ENCODE data around the gene CPLANE1. TPM values are rescaled to one million over a fixed set of nuclear protein-coding genes. Genes with fewer than 3 reads are reported as not detected.

CPLANE1 gene
- total and polyA plus RNA-seq, 9 of the 15 experiments (the other 6 are each of a cell fraction or from before 2014, with no cell fraction given), result under 0.01 to 0.27 (median 0.08) TPM; not detected in 2

- Histone ChIP-seq H3K4me2 (ENCODE audit: insufficient read depth, low read length) (no peak overlapping the region), H3K27ac (ENCODE audit: extremely low read depth, low read depth, low read length) (no peak overlapping the region), H3K9me1 (ENCODE audit: control insufficient read depth, insufficient read depth, low read length) (no peaks in the 10 kb centered on the region), H3K9me3 (replicated peaks; ENCODE audit: control insufficient read depth, insufficient read depth, low read depth, low read length) (0 out of 2 replicates have a peak, but pooled peaks cover 5% of the 10 kb centered on the region), H3K4me3 (no peak overlapping the region), H3K4me1 (replicated peaks in 1 of 2; ENCODE audit: control insufficient read depth in 2 of 2, insufficient read depth in 2 of 2, low read length in 2 of 2) (peaks cover 0 to 8% of the 10 kb centered on the region in 2 experiments; a peak in 1 of 5 replicates), H4K20me1 (replicated peaks; ENCODE audit: control insufficient read depth, insufficient read depth, low read length) (no peaks in the 10 kb centered on the region), H3K9ac (ENCODE audit: insufficient read depth in 1 of 2, low read depth in 2 of 2, low read length in 2 of 2) (no peak overlapping the region), H3K36me3 (ENCODE audit: control insufficient read depth, insufficient read depth, low read length) (no peaks in the 10 kb centered on the region), H2AFZ (ENCODE audit: low read depth, low read length) (no peak overlapping the region), H3K79me2 (ENCODE audit: control insufficient read depth, insufficient read depth, low read length) (no peaks in the 10 kb centered on the region), H3K27me3 (ENCODE audit: control insufficient read depth in 2 of 2, insufficient read depth in 2 of 2, low read length in 2 of 2) (peaks cover 19 to 39% of the 10 kb centered on the region in 2 experiments)
- BruUV-seq (replicated peaks), result no TSS peak
- DNase-seq (ENCODE audit: extremely low read depth in 1 of 4, low spot score in 3 of 4) (no peak), FAIRE-seq (no peak), ATAC-seq (peak; percentile 36; the same call in 1 of the 3 replicates)
- ChIA-PET POLR2A (no interaction called here), CTCF (ENCODE audit: low intra/inter-chr PET ratio) (no interaction called here)
- 18% methylated on average over 10 of the region's 10 CpGs for WGBS (ENCODE audit: insufficient coverage, low coverage, missing lambda C conversion rate)
- no peak for TF ChIP-seq POU5F1 (IDR thresholded peaks at IDR 0.05; ENCODE audit: borderline replicate concordance, low read depth, low read length, partially characterized antibody)
- no peak for TF ChIP-seq PYGO2 (tag; IDR thresholded peaks at IDR 0.05)
- no peak for TF ChIP-seq BCOR (IDR thresholded peaks at IDR 0.05)
- TF ChIP-seq ZNF444 (CRISPR knock-in tag; IDR thresholded peaks at IDR 0.05), result no peak
- no peak for TF ChIP-seq ZNF224 (CRISPR knock-in tag; IDR thresholded peaks at IDR 0.05)
- intact Hi-C loops (cut with micrococcal nuclease) (no loop called here), in situ Hi-C loops (cut with MboI) (no loop called here)
Measured at GRCh38 chr5:37249815-37250164, 614 bp upstream of the CPLANE1 start.

- 13% methylated on average over 19 of the region's 19 CpGs for WGBS (ENCODE audit: insufficient coverage, low coverage, missing lambda C conversion rate)
- H3K4me2 ChIP-seq (ENCODE audit: insufficient read depth, low read length), result no peak overlapping the region
- no peaks in the 10 kb centered on the region for H4K20me1 ChIP-seq (replicated peaks; ENCODE audit: control insufficient read depth, insufficient read depth, low read length)
- no peak for DNase-seq (ENCODE audit: extremely low read depth in 1 of 4, low spot score in 3 of 4)
- H3K9ac ChIP-seq (ENCODE audit: insufficient read depth in 1 of 2, low read depth in 2 of 2, low read length in 2 of 2), result no peak overlapping the region
- H3K36me3 ChIP-seq (ENCODE audit: control insufficient read depth, insufficient read depth, low read length), result no peaks in the 10 kb centered on the region
- H3K4me3 ChIP-seq, result no peak overlapping the region
- peaks cover 0 to 8% of the 10 kb centered on the region in 2 experiments; a peak in 1 of 5 replicates for H3K4me1 ChIP-seq (replicated peaks in 1 of 2; ENCODE audit: control insufficient read depth in 2 of 2, insufficient read depth in 2 of 2, low read length in 2 of 2)
- no peak overlapping the region for H2AFZ ChIP-seq (ENCODE audit: low read depth, low read length)
- no peaks in the 10 kb centered on the region for H3K9me3 ChIP-seq (replicated peaks; ENCODE audit: control insufficient read depth, insufficient read depth, low read depth, low read length)
- in situ Hi-C loops (cut with MboI) (no loop called here), intact Hi-C loops (cut with micrococcal nuclease) (no loop called here)
- POLR2A ChIA-PET, result interaction anchor here (0.5 to 1.0 kb wide), 2 partner anchors 10 to 518 kb away, joined by 3 to 4 read pairs; no protein-coding TSS in a partner anchor
- CTCF ChIA-PET (ENCODE audit: low intra/inter-chr PET ratio), result no interaction called here
- peaks cover 19 to 42% of the 10 kb centered on the region in 2 experiments for H3K27me3 ChIP-seq (ENCODE audit: control insufficient read depth in 2 of 2, insufficient read depth in 2 of 2, low read length in 2 of 2)
- ATAC-seq, result no peak
- no peak overlapping the region for H3K27ac ChIP-seq (ENCODE audit: extremely low read depth, low read depth, low read length)
- no peak for FAIRE-seq
- BruUV-seq (replicated peaks), result no TSS peak
- no peaks in the 10 kb centered on the region for H3K79me2 ChIP-seq (ENCODE audit: control insufficient read depth, insufficient read depth, low read length)
- no peaks in the 10 kb centered on the region for H3K9me1 ChIP-seq (ENCODE audit: control insufficient read depth, insufficient read depth, low read length)
- no peak for TF ChIP-seq KAT2B (IDR thresholded peaks at IDR 0.05; ENCODE audit: low read depth, low read length)
- TF ChIP-seq ELK1 (CRISPR knock-in tag; IDR thresholded peaks at IDR 0.05), result no peak
- no peak for TF ChIP-seq ZNF512 (tag; IDR thresholded peaks at IDR 0.05)
- TF ChIP-seq SMARCB1 (IDR thresholded peaks at IDR 0.05; ENCODE audit: insufficient read length, low read depth), result no peak
- no peak for TF ChIP-seq ZNF408 (CRISPR knock-in tag; IDR thresholded peaks at IDR 0.05; ENCODE audit: low read depth)
- TF ChIP-seq MITF (IDR thresholded peaks at IDR 0.05), result no peak
Measured at GRCh38 chr5:37248421-37248969, 681 bp downstream of the CPLANE1 start.
